ENCODE data around the gene C1QTNF1.

The C1QTNF1 gene

DNA sequence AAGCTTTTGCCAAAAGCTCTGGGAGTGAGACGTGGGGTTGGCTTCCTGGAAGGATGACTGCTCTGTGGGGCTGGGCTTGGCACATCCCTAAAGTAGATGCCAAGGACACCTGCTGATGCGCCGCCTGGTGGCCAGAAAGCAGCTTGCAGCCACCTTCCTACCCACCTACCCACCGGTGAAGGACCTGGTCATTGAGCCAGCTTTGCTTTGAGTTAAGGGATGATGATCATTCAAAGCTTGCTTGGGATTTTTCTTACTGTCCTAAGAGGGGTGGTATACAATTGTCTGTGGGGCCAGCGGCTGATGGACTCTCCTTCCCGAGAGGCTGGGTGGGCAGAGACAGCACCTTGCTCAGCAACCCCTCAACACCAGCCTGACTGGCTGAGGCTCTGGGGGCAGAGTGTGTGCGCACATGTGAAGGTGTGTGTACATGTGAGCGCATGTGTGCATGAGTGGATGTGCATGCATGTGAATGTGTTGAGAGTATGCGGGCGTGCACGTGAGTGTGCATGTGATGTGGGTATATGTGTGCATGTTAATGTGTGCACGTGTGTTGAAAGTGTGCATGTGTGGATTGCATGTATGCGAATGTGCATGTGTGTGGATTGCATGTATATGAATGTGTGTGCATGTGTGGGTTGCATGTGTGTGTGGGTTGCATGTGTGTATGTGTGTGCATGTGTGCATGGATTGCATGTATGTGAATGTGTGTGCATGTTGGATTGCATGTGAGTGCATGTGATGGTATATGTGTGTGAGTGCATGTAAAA is 18.6 kb downstream of the C1QTNF1 start:
- peak; percentile 89 for DNase-seq

- DNase-seq = peak; percentile 28
These were observed 19.4 kb downstream of the C1QTNF1 start for GRCh38 chr17:79043191-79043930.

GRCh38 chr17:79043931-79044320 is 20.0 kb downstream of the C1QTNF1 start:
- peak; percentile 31 for DNase-seq

DNA sequence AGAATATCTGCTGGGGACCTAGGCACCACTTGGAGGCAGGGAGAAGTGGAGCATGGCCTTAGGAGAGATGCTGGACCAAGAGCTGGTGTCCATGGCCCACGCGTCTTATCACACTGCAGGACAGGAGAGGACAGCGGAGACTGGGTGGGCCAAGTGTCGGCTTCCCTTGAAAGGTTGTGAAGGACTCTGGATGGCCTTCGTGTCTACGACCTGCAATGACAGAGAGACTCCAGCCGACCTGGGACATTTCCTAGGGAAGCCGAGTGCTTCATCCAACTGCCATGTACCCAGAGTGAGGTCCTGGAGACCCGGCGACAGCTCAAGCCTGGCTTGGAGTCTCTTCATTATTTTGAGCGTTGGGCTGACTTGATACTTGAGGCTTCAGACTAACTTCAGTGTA is 20.5 kb downstream of the C1QTNF1 start:
- peak; percentile 9 for DNase-seq

DNA sequence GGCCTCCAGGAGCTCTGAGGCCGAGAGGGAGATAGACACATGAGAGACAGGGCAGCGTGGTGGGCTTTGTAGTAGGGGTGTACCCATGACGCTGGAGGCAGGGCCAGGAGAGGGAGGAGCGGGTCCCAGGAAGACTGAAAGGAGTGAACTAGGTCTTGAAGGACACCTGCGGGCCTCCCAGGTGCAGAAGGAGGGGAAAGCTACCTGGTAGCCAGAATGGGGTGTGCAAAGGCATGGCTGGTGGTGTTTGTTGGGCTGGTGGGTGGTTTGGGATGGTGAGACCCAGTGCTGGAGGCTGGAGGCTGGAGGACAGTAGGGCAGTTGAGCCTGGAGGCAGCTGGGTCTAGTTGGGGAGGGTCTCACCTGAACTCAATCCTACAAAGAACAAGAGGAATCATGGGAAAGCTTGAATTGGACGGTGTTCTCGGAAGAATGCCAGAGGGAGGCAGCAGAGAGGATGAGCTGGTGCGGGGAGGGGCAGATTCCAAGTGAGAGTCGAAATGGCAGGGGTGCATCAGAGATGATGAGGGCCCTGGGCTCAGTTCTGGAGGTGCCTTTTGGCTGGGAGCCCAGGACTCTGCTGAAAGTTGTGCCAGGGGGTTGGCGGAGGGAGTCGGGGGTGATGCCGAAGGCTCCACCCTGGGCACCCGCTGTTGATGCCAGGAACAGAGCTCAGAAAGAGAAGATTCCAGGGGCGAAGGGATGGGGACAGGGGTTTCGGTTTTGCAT is 21.2 kb downstream of the C1QTNF1 start:
- DNase-seq = peak; percentile 30

DNA sequence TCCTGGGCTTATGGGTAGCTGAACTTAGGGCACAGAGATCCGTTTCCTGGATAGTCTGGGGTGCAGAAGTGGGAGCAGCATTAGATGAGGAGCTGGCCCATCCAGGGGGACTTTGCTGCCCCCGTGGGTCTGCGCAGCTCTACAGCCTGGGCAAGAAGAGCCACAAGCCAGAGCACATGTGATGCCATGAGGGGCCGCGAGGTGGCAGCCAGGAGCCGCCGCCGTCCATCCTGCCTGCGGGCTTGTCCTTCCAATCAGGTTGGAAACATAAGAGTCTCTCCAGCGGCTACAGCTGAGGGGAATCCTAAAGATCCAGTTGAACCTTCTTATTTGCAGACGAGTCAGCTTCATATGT is 21.9 kb downstream of the C1QTNF1 start:
- DNase-seq = peak; percentile 84

DNA sequence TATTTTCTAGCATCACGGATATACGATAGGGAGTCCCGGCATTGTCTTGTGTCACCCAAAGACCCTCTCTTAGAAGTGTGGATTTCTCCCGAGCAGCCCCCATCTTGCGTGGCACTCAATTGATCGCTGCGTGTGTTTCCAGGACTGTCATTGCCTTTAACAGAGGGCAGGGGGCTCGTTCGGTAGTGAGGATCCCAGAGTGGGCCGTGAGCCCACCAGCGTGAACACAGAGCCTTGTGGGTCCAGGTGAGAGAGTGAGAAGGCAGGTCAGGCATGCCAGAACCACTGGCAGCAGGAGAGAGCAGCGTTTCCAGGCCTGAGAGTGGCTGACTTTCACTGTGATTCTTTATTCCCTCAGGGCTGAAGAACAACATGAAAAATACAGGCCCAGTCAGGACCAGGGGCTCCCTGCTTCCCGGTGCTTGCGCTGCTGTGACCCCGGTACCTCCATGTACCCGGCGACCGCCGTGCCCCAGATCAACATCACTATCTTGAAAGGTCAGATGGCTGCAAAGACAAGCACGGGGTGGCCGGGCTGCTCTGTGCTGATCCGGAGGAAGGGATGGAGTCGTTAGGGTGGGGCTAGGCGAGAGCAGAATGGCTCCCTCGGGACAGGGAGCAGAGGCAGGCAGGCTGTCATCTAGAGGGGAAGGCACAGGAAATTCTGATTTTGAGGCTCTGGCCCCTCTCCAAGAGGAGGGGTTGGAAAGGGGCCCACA is 22.4 kb downstream of the C1QTNF1 start:
- peak; percentile 50 for DNase-seq

- no peak for DNase-seq
These were observed 22.9 kb downstream of the C1QTNF1 start for GRCh38 chr17:79046916-79047280.

- peak; percentile 38 for DNase-seq
These were observed 23.4 kb downstream of the C1QTNF1 start for GRCh38 chr17:79047291-79047920.

DNA sequence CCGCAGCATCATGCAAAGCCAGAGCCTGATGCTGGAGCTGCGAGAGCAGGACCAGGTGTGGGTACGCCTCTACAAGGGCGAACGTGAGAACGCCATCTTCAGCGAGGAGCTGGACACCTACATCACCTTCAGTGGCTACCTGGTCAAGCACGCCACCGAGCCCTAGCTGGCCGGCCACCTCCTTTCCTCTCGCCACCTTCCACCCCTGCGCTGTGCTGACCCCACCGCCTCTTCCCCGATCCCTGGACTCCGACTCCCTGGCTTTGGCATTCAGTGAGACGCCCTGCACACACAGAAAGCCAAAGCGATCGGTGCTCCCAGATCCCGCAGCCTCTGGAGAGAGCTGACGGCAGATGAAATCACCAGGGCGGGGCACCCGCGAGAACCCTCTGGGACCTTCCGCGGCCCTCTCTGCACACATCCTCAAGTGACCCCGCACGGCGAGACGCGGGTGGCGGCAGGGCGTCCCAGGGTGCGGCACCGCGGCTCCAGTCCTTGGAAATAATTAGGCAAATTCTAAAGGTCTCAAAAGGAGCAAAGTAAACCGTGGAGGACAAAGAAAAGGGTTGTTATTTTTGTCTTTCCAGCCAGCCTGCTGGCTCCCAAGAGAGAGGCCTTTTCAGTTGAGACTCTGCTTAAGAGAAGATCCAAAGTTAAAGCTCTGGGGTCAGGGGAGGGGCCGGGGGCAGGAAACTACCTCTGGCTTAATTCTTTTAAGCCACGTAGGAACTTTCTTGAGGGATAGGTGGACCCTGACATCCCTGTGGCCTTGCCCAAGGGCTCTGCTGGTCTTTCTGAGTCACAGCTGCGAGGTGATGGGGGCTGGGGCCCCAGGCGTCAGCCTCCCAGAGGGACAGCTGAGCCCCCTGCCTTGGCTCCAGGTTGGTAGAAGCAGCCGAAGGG is 24.2 kb downstream of the C1QTNF1 start:
- peak; percentile 57 for DNase-seq

GRCh38 chr17:79048826-79049755 is 25.1 kb downstream of the C1QTNF1 start:
- DNase-seq = peak; percentile 41

- DNase-seq = peak; percentile 42
These were observed 25.9 kb downstream of the C1QTNF1 start for GRCh38 chr17:79049821-79050220.

DNA sequence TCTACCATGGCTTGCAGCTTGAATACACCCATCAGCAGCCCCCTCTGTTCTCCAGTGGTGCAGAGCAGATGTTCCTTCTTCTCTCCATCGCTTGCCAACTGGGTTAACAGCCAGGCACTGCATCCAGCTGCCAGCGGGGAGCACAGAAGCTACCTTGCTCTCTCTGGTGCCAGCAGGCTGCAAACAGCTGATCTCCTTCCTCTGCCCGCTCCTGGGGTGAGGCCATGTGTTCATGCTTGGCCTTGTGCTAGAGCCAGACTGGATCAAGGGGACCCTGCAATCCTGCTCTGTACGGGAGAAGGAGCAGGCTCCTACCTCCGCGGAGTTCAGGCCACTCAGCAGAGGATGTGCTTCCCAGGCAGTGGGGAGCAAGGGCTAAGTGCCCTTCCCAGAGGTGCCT is 26.6 kb downstream of the C1QTNF1 start:
- peak; percentile 39 for DNase-seq

- no peak for DNase-seq
These were observed 27.3 kb downstream of the C1QTNF1 start for GRCh38 chr17:79051306-79051705.

DNA sequence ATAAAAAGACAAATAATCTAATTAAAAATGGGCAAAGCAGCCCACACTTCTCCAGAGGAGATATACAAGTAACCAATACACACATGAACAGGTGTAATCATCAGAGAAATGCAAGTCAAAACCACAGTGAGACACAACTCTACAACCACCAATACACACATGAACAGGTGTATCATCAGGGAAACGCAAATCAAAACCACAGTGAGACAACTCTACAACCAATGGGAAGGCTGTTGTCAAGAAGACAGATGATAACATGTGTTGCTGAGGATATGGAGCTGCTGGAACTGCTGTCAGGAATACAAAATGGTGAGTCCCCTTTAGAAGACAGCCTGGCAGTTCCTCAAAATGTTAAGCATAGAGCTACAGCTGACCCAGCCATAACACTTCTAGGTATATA is 28.2 kb downstream of the C1QTNF1 start:
- DNase-seq = no peak

GRCh38 chr17:79053251-79053925 is 29.4 kb downstream of the C1QTNF1 start:
- DNase-seq = peak; percentile 38

DNA sequence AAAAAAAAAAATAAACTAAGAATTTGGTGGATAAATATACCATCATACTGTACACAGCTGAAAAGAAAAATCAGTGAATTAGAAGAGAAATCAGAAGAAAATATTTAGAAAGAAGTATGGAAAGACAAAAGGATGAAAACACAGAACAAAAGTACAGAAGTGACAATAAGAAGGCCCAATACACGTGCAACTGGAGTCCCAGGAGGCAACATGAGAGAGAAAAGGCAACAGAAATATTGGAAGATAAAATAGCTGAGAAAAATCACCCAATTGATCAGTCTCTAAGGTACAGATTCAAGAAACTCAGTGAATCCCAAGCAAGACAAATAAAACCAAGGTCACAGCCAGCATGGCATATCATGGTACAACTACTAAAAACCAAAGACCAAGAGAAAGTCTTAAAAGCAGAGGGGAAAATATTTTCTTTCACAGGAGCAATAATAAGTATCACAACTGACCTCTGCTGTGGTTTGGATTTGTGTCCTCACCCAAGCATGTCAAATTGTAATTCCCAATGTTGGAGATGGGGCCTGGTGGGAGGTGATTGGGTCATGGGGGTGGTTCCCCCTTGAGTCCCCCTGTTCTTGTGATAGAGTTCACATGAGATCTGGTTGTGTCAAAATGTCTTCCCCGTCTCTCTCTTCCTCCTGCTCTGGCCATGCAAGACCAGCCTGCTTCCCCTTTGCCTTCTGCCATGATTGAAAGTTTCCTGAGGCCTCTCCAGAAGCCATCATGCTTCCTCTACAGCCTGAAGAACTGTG is 30.4 kb downstream of the C1QTNF1 start:
- DNase-seq = peak; percentile 3

DNA sequence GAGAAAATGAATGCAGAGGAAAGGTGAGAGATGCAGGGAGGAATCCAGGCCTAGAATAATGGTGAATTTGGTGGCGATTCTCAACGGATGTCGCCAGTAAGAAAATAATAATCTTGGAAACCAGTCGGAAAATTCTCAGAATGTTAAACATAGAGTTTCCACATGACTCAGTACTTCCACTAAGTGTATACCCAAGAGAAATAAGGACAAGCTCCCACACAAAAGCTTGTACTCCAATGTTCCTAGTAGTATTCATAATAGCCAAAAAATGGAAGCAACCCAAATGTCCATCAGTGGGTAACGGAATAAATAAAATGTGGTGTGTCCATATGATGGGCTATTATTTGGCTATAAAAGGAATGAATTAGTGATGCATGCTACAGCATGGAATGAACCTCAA is 31.2 kb downstream of the C1QTNF1 start:
- no peak for DNase-seq
